ENCODE measurements around the gene NPTX1.

DNA sequence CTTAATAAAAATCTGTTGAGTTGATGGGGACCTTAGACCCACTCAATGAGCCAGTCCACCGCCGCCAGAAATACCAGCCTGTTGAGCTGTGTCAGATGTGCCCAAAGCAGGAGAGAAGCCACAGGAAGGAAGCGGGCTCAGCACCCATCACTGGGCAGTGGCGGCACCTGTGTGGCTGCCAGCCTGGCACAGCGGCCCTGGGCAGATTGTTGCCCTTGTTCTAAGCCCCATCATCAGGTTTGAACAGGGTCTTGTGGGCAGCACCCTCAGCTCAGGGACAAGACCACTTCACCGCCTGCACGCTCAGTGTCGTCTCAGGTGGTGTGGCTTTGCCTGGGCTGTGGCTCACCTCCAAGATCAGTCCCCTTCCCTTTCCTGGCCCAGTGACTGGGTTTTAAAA, 52.1 kb downstream of the NPTX1 start:
- TF ChIP-seq EZH2phosphoT487 (IDR thresholded peaks at IDR 0.05; ENCODE audit: borderline replicate concordance, low read depth, low read length) (no peak), CTCF (conservative IDR thresholded peaks at IDR 0.05; ENCODE audit: low read length) (no peak)
